ENCODE data around the gene KLHL8. TPM values are rescaled to one million over a fixed set of nuclear protein-coding genes. Genes with fewer than 3 reads are reported as not detected.

Gene KLHL8
- polyA plus RNA-seq, 1 donor: 15.9 TPM

DNA sequence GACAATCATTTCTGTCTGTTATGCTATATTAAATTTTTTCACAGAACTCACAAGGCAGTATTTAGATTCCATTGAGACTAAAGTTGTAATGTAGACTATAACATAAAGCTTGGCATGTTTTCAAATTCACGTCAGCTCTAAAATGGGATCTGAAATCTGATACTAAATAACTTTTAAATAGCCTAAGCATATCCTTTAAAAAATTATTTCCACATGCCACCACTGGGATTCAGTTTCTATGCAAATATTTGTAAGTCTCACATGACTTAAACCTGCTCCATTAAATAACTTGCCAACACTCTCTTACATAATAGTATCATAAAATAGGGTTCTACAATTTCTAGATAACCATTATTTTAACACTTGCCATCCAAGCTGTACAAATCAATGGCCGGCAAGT is 32.4 kb downstream of the KLHL8 start:
- no peaks in the 10 kb centered on the region for H3K4me1 ChIP-seq (ENCODE audit: control insufficient read depth, insufficient read depth, low read length)
- no peaks in the 10 kb centered on the region for H3K27me3 ChIP-seq (ENCODE audit: control insufficient read depth, insufficient read depth, low read length)
- no peaks in the 10 kb centered on the region for H3K36me3 ChIP-seq (ENCODE audit: control insufficient read depth, insufficient read depth, low read length)
- DNase-seq: no peak
- no peak overlapping the region for H3K4me3 ChIP-seq (ENCODE audit: low read length)
- no peak overlapping the region for H3K27ac ChIP-seq (ENCODE audit: low read length)
- 95% methylated on average over 2 of the region's 2 CpGs for WGBS (ENCODE audit: insufficient coverage, low lambda C conversion rate)
- no peaks in the 10 kb centered on the region for H3K9me3 ChIP-seq (ENCODE audit: control insufficient read depth, low read depth, low read length)

- no peaks in the 10 kb centered on the region for H3K27me3 ChIP-seq (ENCODE audit: control insufficient read depth, insufficient read depth, low read length)
- WGBS (ENCODE audit: insufficient coverage, low lambda C conversion rate): no CpG with 5 or more reads among the region's 5 CpGs
- no peak overlapping the region for H3K27ac ChIP-seq (ENCODE audit: low read length)
- DNase-seq: no peak
- H3K36me3 ChIP-seq (ENCODE audit: control insufficient read depth, insufficient read depth, low read length): no peaks in the 10 kb centered on the region
- no peaks in the 10 kb centered on the region for H3K4me1 ChIP-seq (ENCODE audit: control insufficient read depth, insufficient read depth, low read length)
- H3K4me3 ChIP-seq (ENCODE audit: low read length): no peak overlapping the region
- H3K9me3 ChIP-seq (ENCODE audit: control insufficient read depth, low read depth, low read length): no peaks in the 10 kb centered on the region
Measured at GRCh38 chr4:87185146-87185870, 35.1 kb downstream of the KLHL8 start.

DNA sequence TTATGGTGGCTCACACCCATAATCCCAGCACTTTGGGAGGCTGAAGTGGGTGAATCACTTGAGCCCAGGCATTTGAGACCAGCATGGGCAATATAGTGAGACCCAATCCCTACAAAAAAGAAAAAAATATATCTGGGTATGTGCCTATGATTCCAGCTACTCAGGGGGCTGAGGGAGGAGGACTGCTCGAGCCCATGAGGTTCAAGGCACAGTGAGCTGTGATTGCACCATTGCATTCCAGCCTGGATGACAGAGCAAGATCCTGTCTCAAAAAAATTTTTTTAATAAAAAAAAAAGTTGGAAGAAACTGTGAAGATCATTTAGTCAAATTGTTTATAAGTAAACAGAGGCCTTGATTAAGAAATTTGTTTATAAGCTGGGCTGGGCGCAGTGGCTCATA is 39.7 kb downstream of the KLHL8 start:
- no peak overlapping the region for H3K27ac ChIP-seq (ENCODE audit: low read length)

GRCh38 chr4:87179751-87180150 is 40.7 kb downstream of the KLHL8 start:
- Histone ChIP-seq H3K27ac (ENCODE audit: low read length) (no peak overlapping the region), H3K4me3 (ENCODE audit: low read length) (no peak overlapping the region), H3K27me3 (ENCODE audit: control insufficient read depth, insufficient read depth, low read length) (no peaks in the 10 kb centered on the region), H3K36me3 (ENCODE audit: control insufficient read depth, insufficient read depth, low read length) (peaks cover 6% of the 10 kb centered on the region), H3K9me3 (ENCODE audit: control insufficient read depth, low read depth, low read length) (no peaks in the 10 kb centered on the region), H3K4me1 (ENCODE audit: control insufficient read depth, insufficient read depth, low read length) (no peaks in the 10 kb centered on the region)
- no CpG with 5 or more reads among the region's 1 CpG for WGBS (ENCODE audit: insufficient coverage, low lambda C conversion rate)
- DNase-seq: no peak

More for the DNA sequence above, 39.7 kb downstream of the KLHL8 start:
- H3K9me3 ChIP-seq (ENCODE audit: control insufficient read depth, low read depth, low read length): no peaks in the 10 kb centered on the region
- no peaks in the 10 kb centered on the region for H3K27me3 ChIP-seq (ENCODE audit: control insufficient read depth, insufficient read depth, low read length)
- peaks cover 6% of the 10 kb centered on the region for H3K36me3 ChIP-seq (ENCODE audit: control insufficient read depth, insufficient read depth, low read length)
- no peaks in the 10 kb centered on the region for H3K4me1 ChIP-seq (ENCODE audit: control insufficient read depth, insufficient read depth, low read length)
- WGBS (ENCODE audit: insufficient coverage, low lambda C conversion rate): no CpG with 5 or more reads among the region's 2 CpGs
- DNase-seq: no peak
- H3K4me3 ChIP-seq (ENCODE audit: low read length): no peak overlapping the region

DNA sequence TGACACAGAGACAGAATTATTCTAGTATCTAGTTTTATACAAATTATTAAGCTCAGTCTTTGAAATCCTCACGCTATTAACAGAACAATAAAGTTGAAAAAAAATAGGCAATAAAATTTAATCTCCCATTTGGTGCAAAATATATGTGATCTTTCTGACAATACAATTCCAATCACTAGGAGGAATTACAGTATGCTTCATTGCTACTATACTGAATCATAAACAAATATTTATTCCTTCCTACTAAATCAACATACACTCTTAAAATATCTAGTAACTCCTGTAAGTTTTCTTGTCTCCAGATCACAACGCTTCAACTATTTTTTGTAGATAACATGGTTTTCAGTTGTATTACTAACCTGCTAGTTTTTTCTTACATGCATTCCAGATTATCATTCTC is 45.7 kb downstream of the KLHL8 start:
- Histone ChIP-seq H3K4me3 (ENCODE audit: low read length) (no peak overlapping the region), H3K9me3 (ENCODE audit: control insufficient read depth, low read depth, low read length) (no peaks in the 10 kb centered on the region), H3K4me1 (ENCODE audit: control insufficient read depth, insufficient read depth, low read length) (no peaks in the 10 kb centered on the region), H3K27me3 (ENCODE audit: control insufficient read depth, insufficient read depth, low read length) (no peaks in the 10 kb centered on the region), H3K36me3 (ENCODE audit: control insufficient read depth, insufficient read depth, low read length) (peaks cover 14% of the 10 kb centered on the region), H3K27ac (ENCODE audit: low read length) (no peak overlapping the region)
- no peak for DNase-seq
- WGBS (ENCODE audit: insufficient coverage, low lambda C conversion rate): 95% methylated on average over 2 of the region's 2 CpGs

DNA sequence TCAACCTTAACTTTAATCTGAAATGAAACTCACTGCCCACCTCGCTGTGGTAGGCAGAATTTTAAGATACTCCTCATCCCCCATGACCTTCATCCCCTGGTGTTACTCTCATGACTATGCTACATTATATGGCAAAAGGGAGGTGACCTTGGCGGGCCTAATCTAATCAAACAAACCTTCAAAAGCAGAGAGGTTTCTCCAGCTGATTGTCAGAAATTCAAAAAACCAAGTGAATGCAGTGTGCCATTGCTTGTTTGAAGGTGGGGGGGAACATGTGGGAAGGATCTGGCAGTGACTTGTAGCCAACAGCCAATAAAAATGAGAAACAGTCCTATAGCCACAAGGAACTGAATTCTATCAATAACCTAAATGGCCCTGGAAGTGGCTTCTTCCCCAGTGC is 48.5 kb downstream of the KLHL8 start:
- Histone ChIP-seq H3K36me3 (ENCODE audit: control insufficient read depth, insufficient read depth, low read length) (peaks cover 24% of the 10 kb centered on the region), H3K4me1 (ENCODE audit: control insufficient read depth, insufficient read depth, low read length) (no peaks in the 10 kb centered on the region), H3K27ac (ENCODE audit: low read length) (no peak overlapping the region), H3K4me3 (ENCODE audit: low read length) (no peak overlapping the region), H3K27me3 (ENCODE audit: control insufficient read depth, insufficient read depth, low read length) (no peaks in the 10 kb centered on the region), H3K9me3 (ENCODE audit: control insufficient read depth, low read depth, low read length) (no peaks in the 10 kb centered on the region)
- no peak for DNase-seq
- WGBS (ENCODE audit: insufficient coverage, low lambda C conversion rate): no CpG with 5 or more reads among the region's 2 CpGs

GRCh38 chr4:87166296-87166854 is 54.0 kb downstream of the KLHL8 start:
- no peaks in the 10 kb centered on the region for H3K9me3 ChIP-seq (ENCODE audit: control insufficient read depth, low read depth, low read length)
- DNase-seq: no peak
- H3K27me3 ChIP-seq (ENCODE audit: control insufficient read depth, insufficient read depth, low read length): no peaks in the 10 kb centered on the region
- WGBS (ENCODE audit: insufficient coverage, low lambda C conversion rate): 83% methylated on average over 1 of the region's 3 CpGs
- peak overlapping the region; percentile 1 for H3K27ac ChIP-seq (ENCODE audit: low read length)
- peaks cover 3% of the 10 kb centered on the region for H3K4me1 ChIP-seq (ENCODE audit: control insufficient read depth, insufficient read depth, low read length)
- H3K36me3 ChIP-seq (ENCODE audit: control insufficient read depth, insufficient read depth, low read length): peaks cover 22% of the 10 kb centered on the region
- no peak overlapping the region for H3K4me3 ChIP-seq (ENCODE audit: low read length)

DNA sequence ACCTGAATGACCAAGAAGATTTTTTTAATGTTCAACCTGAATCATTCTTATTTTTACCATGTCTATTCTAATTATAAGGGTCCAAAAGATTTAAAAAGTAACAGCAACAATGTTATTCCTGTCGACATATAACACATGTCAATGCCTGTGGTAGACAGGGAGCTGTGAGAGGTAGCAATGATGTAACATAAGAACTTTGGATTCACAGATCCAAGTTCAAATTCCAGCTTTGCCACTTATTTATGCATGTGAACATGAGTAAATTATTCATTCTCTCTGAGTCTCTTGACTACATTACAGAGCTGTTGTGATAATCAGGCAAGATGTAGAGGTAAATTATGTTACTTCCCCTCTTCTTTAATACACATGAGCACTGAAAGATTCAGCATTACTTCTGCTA is 54.5 kb downstream of the KLHL8 start:
- Histone ChIP-seq H3K27me3 (ENCODE audit: control insufficient read depth, insufficient read depth, low read length) (no peaks in the 10 kb centered on the region), H3K4me3 (ENCODE audit: low read length) (no peak overlapping the region), H3K4me1 (ENCODE audit: control insufficient read depth, insufficient read depth, low read length) (peaks cover 3% of the 10 kb centered on the region), H3K27ac (ENCODE audit: low read length) (peak overlapping the region; percentile 41), H3K9me3 (ENCODE audit: control insufficient read depth, low read depth, low read length) (no peaks in the 10 kb centered on the region), H3K36me3 (ENCODE audit: control insufficient read depth, insufficient read depth, low read length) (peaks cover 22% of the 10 kb centered on the region)
- no CpG with 5 or more reads among the region's 1 CpG for WGBS (ENCODE audit: insufficient coverage, low lambda C conversion rate)
- DNase-seq: peak; percentile 76 to 89

- Histone ChIP-seq H3K27ac (ENCODE audit: low read length) (no peak overlapping the region), H3K9me3 (ENCODE audit: control insufficient read depth, low read depth, low read length) (no peaks in the 10 kb centered on the region), H3K4me1 (ENCODE audit: control insufficient read depth, insufficient read depth, low read length) (peaks cover 13% of the 10 kb centered on the region), H3K4me3 (ENCODE audit: low read length) (no peak overlapping the region), H3K36me3 (ENCODE audit: control insufficient read depth, insufficient read depth, low read length) (no peaks in the 10 kb centered on the region), H3K27me3 (ENCODE audit: control insufficient read depth, insufficient read depth, low read length) (no peaks in the 10 kb centered on the region)
- 80% methylated on average over 1 of the region's 4 CpGs for WGBS (ENCODE audit: insufficient coverage, low lambda C conversion rate)
- no peak for DNase-seq
Measured at GRCh38 chr4:87153078-87153870, 67.1 kb downstream of the KLHL8 start.

DNA sequence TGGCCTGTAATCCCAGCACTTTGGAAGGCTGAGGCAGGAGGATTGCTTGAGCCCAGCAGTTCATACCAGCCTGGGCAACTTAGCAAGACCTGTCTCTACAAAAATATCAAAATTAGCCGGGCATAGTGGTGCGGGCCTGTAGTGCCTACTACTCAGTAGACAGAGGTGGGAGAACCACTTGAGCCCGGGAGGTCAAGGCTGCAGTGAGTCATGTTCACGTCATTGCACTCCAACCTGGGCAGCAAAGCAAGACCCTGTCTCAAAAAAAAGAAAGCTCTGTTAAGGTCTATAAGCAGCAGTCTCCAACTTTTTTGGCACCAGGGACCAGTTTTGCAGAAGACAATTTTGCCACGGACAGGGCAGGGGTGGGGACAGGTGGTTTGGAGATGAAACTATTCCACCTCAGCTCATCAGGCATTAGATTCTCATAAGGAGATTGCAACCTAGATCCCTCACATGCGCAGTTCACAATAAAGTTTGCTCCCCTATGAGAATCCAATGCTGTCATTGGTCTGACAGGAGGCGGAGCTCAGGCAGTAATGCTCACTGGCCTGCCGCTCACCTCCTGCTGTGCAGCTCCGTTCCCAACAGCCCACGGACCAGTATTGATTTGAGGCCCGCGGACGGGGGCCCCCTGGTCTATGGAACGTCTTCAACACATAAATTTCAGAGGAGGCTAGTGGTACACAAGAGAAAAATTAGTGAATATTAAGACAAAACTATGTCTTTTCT is 67.9 kb downstream of the KLHL8 start:
- no peaks in the 10 kb centered on the region for H3K9me3 ChIP-seq (ENCODE audit: control insufficient read depth, low read depth, low read length)
- DNase-seq: no peak
- H3K27ac ChIP-seq (ENCODE audit: low read length): no peak overlapping the region
- peaks cover 13% of the 10 kb centered on the region for H3K4me1 ChIP-seq (ENCODE audit: control insufficient read depth, insufficient read depth, low read length)
- no peaks in the 10 kb centered on the region for H3K27me3 ChIP-seq (ENCODE audit: control insufficient read depth, insufficient read depth, low read length)
- no peaks in the 10 kb centered on the region for H3K36me3 ChIP-seq (ENCODE audit: control insufficient read depth, insufficient read depth, low read length)
- H3K4me3 ChIP-seq (ENCODE audit: low read length): no peak overlapping the region
- no CpG with 5 or more reads among the region's 14 CpGs for WGBS (ENCODE audit: insufficient coverage, low lambda C conversion rate)

Measured in large intestine (tissue), 3 donors.